H1 (cell line): ENCODE data around the gene EMC6. TPM values are rescaled to one million over a fixed set of nuclear protein-coding genes. Genes with fewer than 3 reads are reported as not detected.

Source experiments
- CTCF ChIA-PET: fragments of 300-600 bp; sonication (Branson Sonifier 250); formaldehyde crosslinking; loops from one replicate; lab custom pipeline; 2021; ENCODE audit not compliant: partially characterized antibody; lab: Charles Lee
- POLR2A ChIA-PET: fragments of 300-600 bp; sonication (Branson Sonifier 250); formaldehyde crosslinking; loops from one replicate; lab custom pipeline; 2021; ENCODE audit warnings: inconsistent platforms; ENCODE audit not compliant: partially characterized antibody; lab: Charles Lee
- DNase-seq, 2 experiments: peaks; one replicate each; pipeline versions ENCODE4 v3.0.0 to v3.0.0-alpha.2; 2010 to 2022; ENCODE audit warnings: low spot score in 2 of 2, low read depth in 1 of 2, mixed read lengths in 1 of 2
- FAIRE-seq: peaks from 2 replicates; lab custom pipeline; 2011; peaks lifted over from hg19 to GRCh38; lab: Jason Lieb, UNC
- H2AFZ ChIP-seq: 2 replicates; pipeline ENCODE4 v1.8.1; 2012; ENCODE audit warnings: low read length, inconsistent platforms
- H2AK5ac ChIP-seq: 2 replicates; pipeline ENCODE4 v1.6.1; 2013; ENCODE audit warnings: low read depth, low read length
- H2BK120ac ChIP-seq: replicated peaks from 2 replicates; pipeline ENCODE3; 2013; ENCODE audit warnings: low read depth, low read length, inconsistent platforms
- H2BK12ac ChIP-seq: 2 replicates; pipeline ENCODE4 v1.6.1; 2013; ENCODE audit warnings: low read depth, low read length
- H2BK15ac ChIP-seq: 2 replicates; pipeline ENCODE4 v1.6.1; 2013; ENCODE audit warnings: low read length
- H2BK20ac ChIP-seq: 2 replicates; pipeline ENCODE4 v1.6.1; 2013; ENCODE audit warnings: low read length
- H2BK5ac ChIP-seq: 2 replicates; pipeline ENCODE4 v1.6.1; 2013; ENCODE audit warnings: low read depth, low read length
- H3K14ac ChIP-seq: 2 replicates; pipeline ENCODE4 v1.6.1; 2013; ENCODE audit warnings: inconsistent platforms; ENCODE audit not compliant: insufficient read length
- H3K18ac ChIP-seq: 2 replicates; pipeline ENCODE4 v1.6.1; 2013; ENCODE audit warnings: low read length; ENCODE audit errors: extremely low read depth
- H3K23ac ChIP-seq: 2 replicates; pipeline ENCODE4 v1.6.1; 2013; ENCODE audit warnings: inconsistent platforms; ENCODE audit not compliant: insufficient read length
- H3K23me2 ChIP-seq: 2 replicates; pipeline ENCODE4 v1.6.1; 2013; ENCODE audit warnings: low read depth, low read length
- H3K27ac ChIP-seq: 2 replicates; pipeline ENCODE4 v1.6.1; 2011; ENCODE audit warnings: low read depth, low read length, inconsistent platforms
- H3K27me3 ChIP-seq, 4 experiments: replicated peaks in 1 of 4; 1 replicate in 1 of 4; 2 replicates in 3 of 4; pipeline versions ENCODE4 v1.6.1 to v1.8.1; 2011 to 2013; ENCODE audit warnings: low read length in 3 of 4, mild to moderate bottlenecking in 3 of 4, inconsistent platforms in 2 of 4, mixed read lengths in 2 of 4, moderate library complexity in 1 of 4; ENCODE audit not compliant: control insufficient read depth in 3 of 4, insufficient read depth in 3 of 4; ENCODE audit errors: extremely low read depth in 1 of 4
- H3K36me3 ChIP-seq, 4 experiments: 2 replicates each; pipeline versions ENCODE4 v1.6.1 to v1.8.1; 2011 to 2013; ENCODE audit warnings: mild to moderate bottlenecking in 4 of 4, low read length in 3 of 4, moderate library complexity in 2 of 4, control low read depth in 1 of 4, inconsistent platforms in 1 of 4; ENCODE audit not compliant: insufficient read depth in 4 of 4, control insufficient read depth in 2 of 4
- H3K4ac ChIP-seq: replicated peaks from 2 replicates; pipeline ENCODE3; 2013; ENCODE audit warnings: low read length, low read depth, mixed read lengths, inconsistent platforms; ENCODE audit not compliant: insufficient read length
- H3K4me1 ChIP-seq, 4 experiments: replicated peaks in 1 of 4; 1 replicate in 1 of 4; 2 replicates in 3 of 4; pipeline versions ENCODE4 v1.6.1 to v1.8.1; 2011 to 2013; ENCODE audit warnings: low read length in 3 of 4, inconsistent platforms in 2 of 4, mixed read lengths in 1 of 4; ENCODE audit not compliant: insufficient read depth in 4 of 4, control insufficient read depth in 3 of 4
- H3K4me2 ChIP-seq, 2 experiments: 2 replicates each; pipeline versions ENCODE4 v1.6.1 to v1.8.1; 2011 to 2013; ENCODE audit warnings: low read depth in 2 of 2, low read length in 2 of 2, control low read depth in 1 of 2, inconsistent platforms in 1 of 2, mild to moderate bottlenecking in 1 of 2; ENCODE audit not compliant: insufficient read depth in 1 of 2
- H3K4me3 ChIP-seq, 4 experiments: fragments of 200-600, 300-600 bp in 1 of 4; sonication (generic), shearing (Covaris generic), sonication (Bioruptor Twin) in 1 of 4; 2 replicates each; pipeline versions ENCODE4 v1.5.1 to v1.8.1; 2011 to 2016; ENCODE audit warnings: low read length in 4 of 4, low read depth in 3 of 4, control low read depth in 2 of 4, inconsistent platforms in 2 of 4, mild to moderate bottlenecking in 2 of 4, mixed read lengths in 1 of 4, moderate library complexity in 1 of 4; ENCODE audit not compliant: insufficient read depth in 2 of 4; ENCODE audit errors: extremely low read depth in 1 of 4
- H3K56ac ChIP-seq: replicated peaks from 2 replicates; pipeline ENCODE3; 2013; ENCODE audit warnings: low read depth, mild to moderate bottlenecking, mixed read lengths, low read length, inconsistent platforms; ENCODE audit not compliant: insufficient read length
- H3K79me1 ChIP-seq: 2 replicates; pipeline ENCODE4 v1.6.1; 2013; ENCODE audit warnings: low read depth, low read length, control low read depth
- H3K79me2 ChIP-seq, 2 experiments: 2 replicates each; pipeline versions ENCODE4 v1.6.1 to v1.8.1; 2012 to 2013; ENCODE audit warnings: low read length in 2 of 2, mild to moderate bottlenecking in 2 of 2, inconsistent platforms in 1 of 2; ENCODE audit not compliant: insufficient read depth in 2 of 2, control insufficient read depth in 1 of 2
- H3K9ac ChIP-seq, 4 experiments: replicated peaks in 1 of 4; 1 replicate in 1 of 4; 2 replicates in 3 of 4; pipeline versions ENCODE4 v1.6.1 to v1.8.1; 2011 to 2013; ENCODE audit warnings: low read depth in 3 of 4, low read length in 3 of 4, control low read depth in 2 of 4, mild to moderate bottlenecking in 2 of 4, moderate library complexity in 2 of 4, inconsistent platforms in 1 of 4; ENCODE audit errors: extremely low read depth in 1 of 4
- H3K9me3 ChIP-seq, 2 experiments: 2 replicates each; pipeline versions ENCODE4 v1.6.1 to v1.8.1; 2012 to 2013; ENCODE audit warnings: mild to moderate bottlenecking in 2 of 2, moderate library complexity in 2 of 2, control low read depth in 1 of 2, inconsistent platforms in 1 of 2, low read depth in 1 of 2, low read length in 1 of 2, mixed read lengths in 1 of 2; ENCODE audit not compliant: insufficient read depth in 2 of 2
- H4K20me1 ChIP-seq, 2 experiments: replicated peaks in 1 of 2; 2 replicates each; pipeline versions ENCODE3 to v1.8.1; 2011 to 2013; ENCODE audit warnings: inconsistent platforms in 2 of 2, low read length in 2 of 2, mild to moderate bottlenecking in 1 of 2; ENCODE audit not compliant: insufficient read depth in 2 of 2, control insufficient read depth in 1 of 2
- H4K5ac ChIP-seq: 2 replicates; pipeline ENCODE4 v1.6.1; 2013; ENCODE audit warnings: low read length, low read depth, mixed read lengths, inconsistent platforms; ENCODE audit not compliant: insufficient read length
- H4K8ac ChIP-seq: 2 replicates; pipeline ENCODE4 v1.8.0; 2013; ENCODE audit warnings: mild to moderate bottlenecking, moderate library complexity, low read length, inconsistent platforms; ENCODE audit not compliant: insufficient read depth; ENCODE audit errors: extremely low read depth
- H4K91ac ChIP-seq: replicated peaks from 2 replicates; pipeline ENCODE3; 2013; ENCODE audit warnings: low read length, mixed read lengths, inconsistent platforms; ENCODE audit not compliant: insufficient read length
- CBX8 ChIP-seq: fragments of 300-800, 300-1000 bp; sonication (generic); IDR thresholded peaks from 2 replicates; pipeline ENCODE4 v1.7.1; 2016; ENCODE audit warnings: low read depth, low read length, borderline replicate concordance
- CEBPB ChIP-seq: IDR thresholded peaks from 2 replicates; pipeline ENCODE4 v1.6.1; 2012; ENCODE audit warnings: low read depth, low read length
- CTBP2 ChIP-seq: IDR thresholded peaks from 2 replicates; pipeline ENCODE4 v1.7.0; 2011; ENCODE audit warnings: borderline replicate concordance, mild to moderate bottlenecking, moderate library complexity, mixed read lengths, low read length; ENCODE audit not compliant: insufficient read depth, insufficient read length
- GTF2F1 ChIP-seq: IDR thresholded peaks from 2 replicates; pipeline ENCODE4 v1.6.1; 2012; ENCODE audit warnings: low read depth, low read length, improper control_type of control experiment, borderline replicate concordance
- HDAC2 ChIP-seq, 2 experiments: fragments of 300-600 bp in 1 of 2; sonication (generic) in 1 of 2; IDR thresholded peaks; 2 replicates each; pipeline ENCODE4 v1.6.1; 2011 to 2012; ENCODE audit warnings: low read depth in 2 of 2, low read length in 2 of 2, mild to moderate bottlenecking in 2 of 2, moderate library complexity in 2 of 2, borderline replicate concordance in 1 of 2, inconsistent platforms in 1 of 2
- KDM4A ChIP-seq: IDR thresholded peaks from one replicate; pipeline ENCODE4 v1.7.1; 2012; ENCODE audit warnings: low read depth, mild to moderate bottlenecking, moderate library complexity, low read length, inconsistent platforms; ENCODE audit not compliant: severe bottlenecking
- PHF8 ChIP-seq: fragments of 200-600 bp; sonication (generic); conservative IDR thresholded peaks from 2 replicates; pipeline ENCODE4 v1.7.1; 2012; ENCODE audit warnings: low read depth, mild to moderate bottlenecking, inconsistent platforms, low read length, moderate library complexity
- POLR2AphosphoS5 ChIP-seq: IDR thresholded peaks from 2 replicates; pipeline ENCODE4 v1.6.1; 2011; ENCODE audit warnings: low read depth, low read length
- RBBP5 ChIP-seq: IDR thresholded peaks from 2 replicates; pipeline ENCODE4 v1.7.1; 2012; ENCODE audit warnings: low read depth, mild to moderate bottlenecking, inconsistent platforms, low read length, moderate library complexity, borderline replicate concordance
- RFX5 ChIP-seq: IDR thresholded peaks from 2 replicates; pipeline ENCODE4 v1.6.1; 2011; ENCODE audit warnings: low read depth, low read length, improper control_type of control experiment, borderline replicate concordance
- SIN3A ChIP-seq, 2 experiments: IDR thresholded peaks in 1 of 2; conservative IDR thresholded peaks in 1 of 2; 2 replicates each; pipeline ENCODE4 v1.6.1; 2011 to 2012; ENCODE audit warnings: low read length in 2 of 2, improper control_type of control experiment in 1 of 2, low read depth in 1 of 2, mild to moderate bottlenecking in 1 of 2
- WGBS, 2 experiments: shearing (Covaris generic) in 1 of 2; methylation state at CpG; one replicate each; pipeline versions ENCODE4 v1.1.6 to v1.1.7; 2013 to 2015; ENCODE audit warnings: low lambda C conversion rate in 2 of 2, mixed read lengths in 2 of 2, inconsistent platforms in 1 of 2, low coverage in 1 of 2, missing lambda C conversion rate in 1 of 2; ENCODE audit not compliant: insufficient replicate concordance in 2 of 2, insufficient coverage in 1 of 2, insufficient read length in 1 of 2; ENCODE audit errors: extremely low coverage in 1 of 2, missing lambda C conversion rate in 1 of 2; 5-methylcytosine and 5-hydroxymethylcytosine counted together
- polyA plus RNA-seq, 7 experiments: library from polyadenylated mRNA; depleted of rRNA in 3 of 7; stranded (reverse) in 5 of 7; unstranded in 2 of 7; fragments of >200 nt in 5 of 7; fragments of 200-250 nt in 2 of 7; gene quantifications; 1 replicate in 5 of 7; 2 replicates in 1 of 7; 4 replicates in 1 of 7; pipeline versions ENCODE4 v1.2.1 to v1.2.3, GENCODE V29; 2011 to 2013; ENCODE audit warnings: missing spikeins in 2 of 7, mixed read lengths in 2 of 7
- total RNA-seq: library from RNA; stranded (reverse); fragmentation: NEBNext Ultra II Directional; extraction: Animal tissue kit (Norgen Biotek cat#: 25700); gene quantifications from 2 replicates; pipeline ENCODE4 v1.2.1, GENCODE V29; 2021
- TF ChIP-seq, protein P1 (sequence below): IDR thresholded peaks from 2 replicates; pipeline ENCODE4 v1.6.1; 2011; ENCODE audit warnings: low read length, improper control_type of control experiment

Gene EMC6
- total and polyA plus RNA-seq, 2 of the 8 experiments (the other 6 are each of a cell fraction or from before 2014, with no cell fraction given) = 81.5 to 193 TPM

DNA sequence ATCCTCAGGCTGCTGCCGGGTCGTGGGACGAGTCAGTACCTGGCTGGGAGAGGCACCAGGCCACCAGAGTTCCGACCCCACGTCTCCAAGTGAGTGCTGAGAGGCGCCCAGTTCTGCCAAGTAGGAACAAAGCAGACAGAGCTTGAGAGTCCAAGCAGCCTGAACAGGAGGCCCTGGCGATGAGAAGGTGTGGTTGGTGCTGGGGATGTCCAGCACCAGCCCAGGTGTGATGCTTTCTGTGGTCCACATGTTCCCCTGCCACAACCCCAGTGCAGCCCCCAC is 11.1 kb upstream of the EMC6 start:
- Histone ChIP-seq H3K79me2 (no peaks in the 10 kb centered on the region), H2BK20ac (no peak overlapping the region), H2BK5ac (no peak overlapping the region), H3K4me1 (peaks cover 0 to 3% (median 1%) of the 10 kb centered on the region in 4 experiments; a peak in 3 of 7 replicates), H4K5ac (no peak overlapping the region), H3K9ac (no peak overlapping the region), H3K4me2 (no peak overlapping the region), H4K91ac (no peak overlapping the region), H3K27ac (no peak overlapping the region), H4K8ac (no peak overlapping the region; the same call in 1 of the 2 replicates), H2BK120ac (no peak overlapping the region), H3K23me2 (no peaks in the 10 kb centered on the region; the same call in 1 of the 2 replicates), H3K36me3 (peaks cover 0 to 6% (median 2%) of the 10 kb centered on the region in 4 experiments; a peak in 4 of 8 replicates), H3K4me3 (no peak overlapping the region), H2AK5ac (no peak overlapping the region), H3K23ac (no peak overlapping the region), H2BK12ac (no peak overlapping the region), H3K4ac (no peak overlapping the region), H3K79me1 (no peaks in the 10 kb centered on the region; the same call in 1 of the 2 replicates), H2AFZ (no peak overlapping the region), H3K18ac (no peak overlapping the region), H4K20me1 (peaks cover 2 to 4% of the 10 kb centered on the region in 2 experiments), H3K27me3 (no peaks in the 10 kb centered on the region), H2BK15ac (no peak overlapping the region), H3K56ac (no peak overlapping the region), H3K14ac (no peak overlapping the region), H3K9me3 (no peaks in the 10 kb centered on the region)
- no peak for DNase-seq
- ChIA-PET CTCF (interaction anchor here (1.5 to 4.2 kb wide), 3 partner anchors 10 to 25 kb away, joined by 5 to 20 read pairs (median 7); no protein-coding TSS in a partner anchor), POLR2A (interaction anchor here (1.9 to 18.4 kb wide), 4 partner anchors 5 to 16 kb away, joined by 5 to 194 read pairs (median 102); partner anchors contain the start of genes EMC6 and TAX1BP3)
- 96% methylated on average over 7 of the region's 7 CpGs; no CpG with 5 or more reads in 1 of the 2 experiments for WGBS, 2 experiments
- no peak for FAIRE-seq
- TF ChIP-seq, protein P1, sequence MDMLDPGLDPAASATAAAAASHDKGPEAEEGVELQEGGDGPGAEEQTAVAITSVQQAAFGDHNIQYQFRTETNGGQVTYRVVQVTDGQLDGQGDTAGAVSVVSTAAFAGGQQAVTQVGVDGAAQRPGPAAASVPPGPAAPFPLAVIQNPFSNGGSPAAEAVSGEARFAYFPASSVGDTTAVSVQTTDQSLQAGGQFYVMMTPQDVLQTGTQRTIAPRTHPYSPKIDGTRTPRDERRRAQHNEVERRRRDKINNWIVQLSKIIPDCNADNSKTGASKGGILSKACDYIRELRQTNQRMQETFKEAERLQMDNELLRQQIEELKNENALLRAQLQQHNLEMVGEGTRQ = no peak
- TF ChIP-seq HDAC2 (IDR thresholded peaks at IDR 0.05; ENCODE audit: borderline replicate concordance in 1 of 2, low read depth in 2 of 2, low read length in 2 of 2) (no peak), GTF2F1 (no peak), RBBP5 (no peak), CEBPB (no peak), KDM4A (no peak), SIN3A (conservative IDR thresholded peaks at IDR 0.05 in 1 of 2, IDR thresholded peaks at IDR 0.05 in 1 of 2; ENCODE audit: low read depth in 1 of 2, low read length in 2 of 2) (no peak), PHF8 (no peak), POLR2AphosphoS5 (no peak), RFX5 (no peak), CBX8 (no peak), CTBP2 (no peak)
